Heart right ventricle (tissue), 16 donors: ENCODE measurements around the gene C2orf49. TPM values are rescaled to one million over a fixed set of nuclear protein-coding genes. Genes with fewer than 3 reads are reported as not detected.
A peak's percentile ranks its signal among the peaks of the same experiment; 100 is the strongest.

Experiments used
- ATAC-seq, 8 donors: fragments of 200-7000 bp; cut with Tn5 transposase; one replicate each; pipeline ENCODE4 v1.9.1; 2020; ENCODE audit warnings: mild to moderate bottlenecking in 8 of 8, moderate library complexity in 8 of 8, moderate number of reproducible peaks in 1 of 8
- DNase-seq, 2 donors: peaks; one replicate each; pipeline ENCODE4 v3.0.0-alpha.2; 2020
- H3K27ac ChIP-seq, 10 donors: fragments of 200-600 bp; sonication (generic) in 2 of 10; one replicate each; pipeline versions ENCODE4 v1.5.0 to v1.8.0; 2020 to 2022; ENCODE audit warnings: mild to moderate bottlenecking in 3 of 10
- H3K27me3 ChIP-seq, 7 donors: fragments of 200-600 bp; one replicate each; pipeline ENCODE4 v1.8.0; 2021 to 2022; ENCODE audit warnings: mild to moderate bottlenecking in 2 of 7
- H3K36me3 ChIP-seq, 9 donors: fragments of 200-600 bp; sonication (generic) in 1 of 9; one replicate each; pipeline versions ENCODE4 v1.5.0 to v1.8.0; 2020 to 2022; ENCODE audit warnings: mild to moderate bottlenecking in 2 of 9
- H3K4me1 ChIP-seq, 9 donors: fragments of 200-600 bp; sonication (generic) in 1 of 9; one replicate each; pipeline versions ENCODE4 v1.5.0 to v1.8.0; 2020 to 2022; ENCODE audit warnings: mild to moderate bottlenecking in 4 of 9
- H3K4me3 ChIP-seq, 10 donors: fragments of 200-600 bp; sonication (generic) in 2 of 10; one replicate each; pipeline versions ENCODE4 v1.5.0 to v1.8.0; 2020 to 2022; ENCODE audit warnings: mild to moderate bottlenecking in 7 of 10, moderate library complexity in 2 of 10
- H3K9me3 ChIP-seq, 11 donors: fragments of 200-600 bp in 10 of 11; sonication (generic) in 2 of 11; one replicate each; pipeline versions ENCODE4 v1.5.0 to v1.8.0; 2013 to 2022; ENCODE audit warnings: mild to moderate bottlenecking in 2 of 11, control low read depth in 1 of 11, moderate library complexity in 1 of 11
- WGBS, 2 donors: extraction: QIAGEN DNeasy Blood & Tissue Kit; methylation state at CpG; one replicate each; pipeline ENCODE4 v1.1.7; 2013; ENCODE audit warnings: inconsistent platforms in 1 of 2; 5-methylcytosine and 5-hydroxymethylcytosine counted together
- intact Hi-C, 10 donors: fragments of 100-400 bp; cut with DNase I; formaldehyde crosslinking; loops; one replicate each; pipeline versions ENCODE4 v1.11.1 to v1.14.2; 2022
- polyA plus RNA-seq, 2 donors: library from polyadenylated mRNA; stranded (reverse); fragments of 200-250 nt; gene quantifications; one replicate each; pipeline ENCODE4 v1.2.3, GENCODE V29; 2013
- total RNA-seq, 10 donors: library from RNA; stranded (reverse); fragmentation: NEBNext Ultra II Directional in 3 of 10; extraction: Animal tissue kit (Norgen Biotek cat#: 25700) in 3 of 10; gene quantifications; one replicate each; pipeline versions ENCODE4 v1.2.1 to v1.2.4, GENCODE V29; 2021 to 2023
- TF ChIP-seq, protein P1 (sequence below), 9 donors: fragments of 200-600 bp; sonication (generic) in 2 of 9; IDR thresholded peaks; one replicate each; pipeline versions ENCODE4 v1.5.0 to v1.8.0; 2021 to 2022; ENCODE audit warnings: antibody characterized with exemption in 9 of 9, mild to moderate bottlenecking in 5 of 9, moderate library complexity in 1 of 9
- donor health status: Arrhythmogenic right ventricular cardiomyopathy.
- donor health status: ischemic (EF 13 %, LVEDD 7.1; RV severe dilation, severe dysfunction).
- donor health status: healthy with polysubstance abuse.
- donor health status: DM: no; HTN: yes; CAD: no.
- donor health status: DM: no; HTN: no; CAD: no.
- donor health status: ischemic (EF 25% LVEDD 6.9; RV normal size, moderate dysfunction).
- donor health status: ischemic (EF 25% LVEDD 5.7; RV mildly dilated, moderate dysfunction).
- donor health status: healthy.
- donor health status: DM: yes; HTN: yes; CAD: no.
- donor health status: Ischemic cardiomyopathy.
- donor health status: ischemic (EF 35%, LVEDD 5.7; RV mildly dilated, moderate dysfunction).
- donor health status: nonischemic (EF 11% LVEDD 7.7; RV severe dilation, severe dysfunction).
- donor health status: DM: yes; HTN: yes; CAD: no.
- donor health status: PGD.
- donor health status: ischemic (EF 29% LVEDD 5.4; RV normal size, mild dysfunction).
- donor health status: nonischemic (EF 23%, LVEDD 6.1; RV moderate dilation, normal function).

The C2orf49 gene
- total and polyA plus RNA-seq, 12 donors: 9.0 to 22.9 (median 16.2) TPM

DNA sequence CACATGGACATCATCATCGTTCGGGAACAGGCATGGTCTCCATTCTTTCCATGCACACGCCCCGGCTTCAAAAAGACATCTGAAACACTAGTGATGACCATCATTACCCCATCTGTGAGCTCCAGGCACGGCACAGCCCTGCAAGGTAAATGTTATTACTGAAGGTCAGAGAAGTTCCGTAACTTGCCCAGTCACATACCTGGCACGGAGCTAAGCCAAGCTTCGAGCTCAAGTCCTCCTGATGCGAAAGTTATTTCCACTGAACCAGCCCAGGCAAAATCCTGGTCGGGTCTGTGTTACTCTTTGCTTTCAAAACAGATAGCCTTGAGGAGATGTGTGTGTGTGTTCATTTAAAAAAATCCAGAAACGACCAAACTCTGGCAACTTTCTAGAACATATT is 38.7 kb downstream of the C2orf49 start:
- H3K27ac ChIP-seq: peak overlapping the region; percentile 39 to 93 (median 77)
- 57 to 68% methylated on average over 11 of the region's 11 CpGs for WGBS, 2 donors
- intact Hi-C loops: loop anchor here in 1 of 10 donors (10.0 kb wide), 1 partner anchor 59 kb away; no protein-coding TSS in a partner anchor
- peaks cover 0 to 52% (median 9%) of the 10 kb centered on the region in 9 donors for H3K36me3 ChIP-seq
- peaks cover 22 to 98% (median 86%) of the 10 kb centered on the region in 9 donors for H3K4me1 ChIP-seq
- DNase-seq (no peak), ATAC-seq (peak in 2 of 8 donors; percentile 3 to 13)
- TF ChIP-seq, protein P1, sequence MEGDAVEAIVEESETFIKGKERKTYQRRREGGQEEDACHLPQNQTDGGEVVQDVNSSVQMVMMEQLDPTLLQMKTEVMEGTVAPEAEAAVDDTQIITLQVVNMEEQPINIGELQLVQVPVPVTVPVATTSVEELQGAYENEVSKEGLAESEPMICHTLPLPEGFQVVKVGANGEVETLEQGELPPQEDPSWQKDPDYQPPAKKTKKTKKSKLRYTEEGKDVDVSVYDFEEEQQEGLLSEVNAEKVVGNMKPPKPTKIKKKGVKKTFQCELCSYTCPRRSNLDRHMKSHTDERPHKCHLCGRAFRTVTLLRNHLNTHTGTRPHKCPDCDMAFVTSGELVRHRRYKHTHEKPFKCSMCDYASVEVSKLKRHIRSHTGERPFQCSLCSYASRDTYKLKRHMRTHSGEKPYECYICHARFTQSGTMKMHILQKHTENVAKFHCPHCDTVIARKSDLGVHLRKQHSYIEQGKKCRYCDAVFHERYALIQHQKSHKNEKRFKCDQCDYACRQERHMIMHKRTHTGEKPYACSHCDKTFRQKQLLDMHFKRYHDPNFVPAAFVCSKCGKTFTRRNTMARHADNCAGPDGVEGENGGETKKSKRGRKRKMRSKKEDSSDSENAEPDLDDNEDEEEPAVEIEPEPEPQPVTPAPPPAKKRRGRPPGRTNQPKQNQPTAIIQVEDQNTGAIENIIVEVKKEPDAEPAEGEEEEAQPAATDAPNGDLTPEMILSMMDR (IDR thresholded peaks at IDR 0.05): no peak
- no peaks in the 10 kb centered on the region for H3K9me3 ChIP-seq
- no peaks in the 10 kb centered on the region for H3K27me3 ChIP-seq
- no peak overlapping the region for H3K4me3 ChIP-seq

DNA sequence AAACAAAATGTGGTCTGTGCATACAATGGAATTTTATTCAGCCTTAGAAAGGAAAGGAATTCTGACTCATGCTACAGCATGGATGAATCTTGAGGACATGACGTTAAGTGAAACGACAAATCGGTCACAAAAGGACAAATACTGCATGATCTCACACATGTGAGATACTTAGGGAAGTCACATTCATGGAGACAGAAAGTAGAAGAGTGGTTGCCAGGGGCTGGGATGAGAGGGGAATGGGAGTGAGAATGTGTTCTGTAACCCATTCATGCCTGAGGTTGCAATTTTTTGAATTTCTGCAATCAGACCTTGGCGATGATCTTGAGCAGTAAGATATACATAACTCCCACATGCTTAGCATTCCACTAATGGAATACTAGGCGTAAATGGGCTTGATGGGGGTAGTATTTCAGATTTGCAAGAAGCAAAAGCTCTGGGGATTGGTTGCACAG is 39.5 kb downstream of the C2orf49 start:
- TF ChIP-seq, protein P1 (IDR thresholded peaks at IDR 0.05): no peak
- H3K4me3 ChIP-seq: no peak overlapping the region
- H3K4me1 ChIP-seq: peaks cover 25 to 100% (median 86%) of the 10 kb centered on the region in 9 donors
- H3K27ac ChIP-seq: peak overlapping the region in 9 of 10 donors; percentile 39 to 93 (median 78)
- WGBS, 2 donors: 51 to 64% methylated on average over 5 of the region's 5 CpGs
- DNase-seq (no peak), ATAC-seq (no peak)
- intact Hi-C loops: loop anchor here in 1 of 10 donors (10.0 kb wide), 1 partner anchor 58 kb away; no protein-coding TSS in a partner anchor
- peaks cover 0 to 52% (median 9%) of the 10 kb centered on the region in 9 donors for H3K36me3 ChIP-seq
- H3K9me3 ChIP-seq: no peaks in the 10 kb centered on the region
- no peaks in the 10 kb centered on the region for H3K27me3 ChIP-seq

DNA sequence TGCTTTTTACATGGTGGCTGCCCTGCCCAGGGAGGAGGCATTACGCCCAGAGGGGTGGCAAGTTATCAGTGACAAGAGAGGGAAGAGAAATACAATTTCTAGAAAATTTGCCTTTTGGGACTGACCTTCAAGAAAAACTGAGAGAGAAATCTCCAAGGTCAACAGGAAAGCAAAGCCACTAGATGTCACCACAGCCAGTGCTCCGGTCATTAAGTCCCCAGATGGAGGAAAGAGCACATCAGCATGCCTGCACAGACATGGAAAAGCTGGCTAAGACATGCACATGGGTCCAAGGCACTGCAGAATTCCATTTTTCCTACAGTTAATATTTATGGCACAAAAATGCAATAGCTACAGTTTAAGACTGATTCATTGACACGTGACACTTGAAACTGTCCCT is 40.5 kb downstream of the C2orf49 start:
- Histone ChIP-seq H3K36me3 (peaks cover 0 to 52% (median 7%) of the 10 kb centered on the region in 9 donors), H3K4me3 (no peak overlapping the region), H3K27me3 (no peaks in the 10 kb centered on the region), H3K27ac (peak overlapping the region; percentile 5 to 93 (median 64)), H3K4me1 (peaks cover 26 to 100% (median 81%) of the 10 kb centered on the region in 9 donors), H3K9me3 (no peaks in the 10 kb centered on the region)
- TF ChIP-seq, protein P1 (IDR thresholded peaks at IDR 0.05): peak in 4 of 9 donors; percentile 27 to 42 (median 40)
- DNase-seq: no peak
- intact Hi-C loops: loop anchor here in 1 of 10 donors (10.0 kb wide), 1 partner anchor 57 kb away; no protein-coding TSS in a partner anchor
- 50 to 60% methylated on average over 3 of the region's 3 CpGs for WGBS, 2 donors
- no peak for ATAC-seq

DNA sequence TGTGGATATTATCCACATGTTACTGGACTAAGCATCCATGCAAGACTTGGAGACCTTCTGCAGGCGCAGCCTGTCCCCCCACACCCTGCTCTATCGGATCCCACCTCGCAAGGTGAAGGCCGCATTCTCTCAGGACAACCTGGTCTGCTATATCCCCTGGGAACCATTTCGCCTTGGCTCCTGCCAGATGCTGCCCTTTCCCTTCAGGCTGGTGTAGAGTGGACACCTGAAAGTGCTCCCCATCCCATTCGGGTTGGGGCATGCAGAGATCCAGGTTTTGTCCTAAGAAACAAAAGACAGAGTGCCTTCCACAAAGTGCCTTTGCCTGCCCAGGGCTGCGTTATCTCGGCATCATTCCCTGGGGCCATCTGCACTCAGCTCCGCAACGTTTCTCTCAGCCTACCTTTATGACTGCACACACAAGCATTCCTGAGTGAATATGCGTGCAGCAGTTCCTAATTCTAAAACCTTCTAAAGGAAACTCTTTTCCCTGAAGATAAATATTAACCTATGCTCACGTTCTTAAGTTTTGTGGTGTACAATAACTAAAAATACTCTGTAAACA is 41.0 kb downstream of the C2orf49 start:
- peaks cover 0 to 57% (median 6%) of the 10 kb centered on the region in 9 donors for H3K36me3 ChIP-seq
- TF ChIP-seq, protein P1 (IDR thresholded peaks at IDR 0.05): no peak
- no peak overlapping the region for H3K4me3 ChIP-seq
- intact Hi-C loops: loop anchor here in 1 of 10 donors (10.0 kb wide), 1 partner anchor 56 kb away; no protein-coding TSS in a partner anchor
- ATAC-seq (peak in 2 of 8 donors; percentile 0 to 5), DNase-seq (no peak)
- H3K4me1 ChIP-seq: peaks cover 27 to 100% (median 81%) of the 10 kb centered on the region in 9 donors
- 63 to 69% methylated on average over 12 of the region's 12 CpGs for whole genome bisulfite sequencing, 2 donors
- H3K27ac ChIP-seq: peak overlapping the region in 8 of 10 donors; percentile 21 to 93 (median 79)
- no peaks in the 10 kb centered on the region for H3K9me3 ChIP-seq
- no peaks in the 10 kb centered on the region for H3K27me3 ChIP-seq
